GM12891 (cell line): ENCODE data around the gene GRAMD2A.

Experiments used
- DNase-seq: peaks from one replicate; pipeline ENCODE4 v3.0.0; 2011; ENCODE audit warnings: low spot score; ENCODE audit not compliant: insufficient read length
- FAIRE-seq: peaks from 2 replicates; lab custom pipeline; 2011; peaks lifted over from hg19 to GRCh38; lab: Jason Lieb, UNC
- PAX5 ChIP-seq: IDR thresholded peaks from 2 replicates; pipeline ENCODE4 v1.6.1; 2011; ENCODE audit warnings: low read length, moderate library complexity, mild to moderate bottlenecking; ENCODE audit not compliant: insufficient read depth, severe bottlenecking
- POLR2A ChIP-seq: IDR thresholded peaks from 2 replicates; pipeline ENCODE4 v1.6.1; 2011; ENCODE audit warnings: low read depth, low read length, control low read depth
- POLR2AphosphoS5 ChIP-seq: IDR thresholded peaks from 2 replicates; pipeline ENCODE4 v1.6.1; 2011; ENCODE audit warnings: low read depth, low read length, control low read depth
- POU2F2 ChIP-seq: IDR thresholded peaks from 2 replicates; pipeline ENCODE4 v1.6.1; 2011; ENCODE audit warnings: low read depth, mild to moderate bottlenecking, control low read depth, low read length, moderate library complexity
- SPI1 ChIP-seq: IDR thresholded peaks from 2 replicates; pipeline ENCODE4 v1.6.1; 2011; ENCODE audit warnings: low read depth, low read length, control low read depth
- TAF1 ChIP-seq: IDR thresholded peaks from 2 replicates; pipeline ENCODE4 v1.6.1; 2011; ENCODE audit warnings: low read depth, low read length, control low read depth

Gene GRAMD2A

DNA sequence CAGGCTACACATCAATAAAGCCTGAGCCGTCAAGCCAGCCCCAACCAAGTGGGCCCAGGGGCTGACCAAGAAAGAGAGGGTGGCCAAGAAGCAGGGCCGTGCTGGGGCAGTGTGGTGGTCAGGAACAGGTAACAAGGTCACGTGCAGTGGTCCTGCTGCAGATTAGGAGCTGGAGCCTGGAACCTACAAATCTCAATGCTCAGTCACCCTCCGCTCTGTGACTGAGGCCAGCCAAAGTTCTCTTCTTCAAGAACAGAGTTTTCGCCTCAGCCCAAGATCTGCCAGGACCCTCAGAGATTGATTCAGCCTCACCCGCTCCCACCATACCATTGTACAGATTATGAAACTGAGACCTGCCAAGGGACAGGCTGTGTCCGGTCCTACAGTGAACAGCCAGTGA, 26.9 kb downstream of the GRAMD2A start:
- no peak for FAIRE-seq
- no peak for DNase-seq
- no peak for TF ChIP-seq PAX5
- TF ChIP-seq POLR2A, result no peak
- TF ChIP-seq TAF1, result no peak
- no peak for TF ChIP-seq POLR2AphosphoS5
- no peak for TF ChIP-seq SPI1
- no peak for TF ChIP-seq POU2F2

DNA sequence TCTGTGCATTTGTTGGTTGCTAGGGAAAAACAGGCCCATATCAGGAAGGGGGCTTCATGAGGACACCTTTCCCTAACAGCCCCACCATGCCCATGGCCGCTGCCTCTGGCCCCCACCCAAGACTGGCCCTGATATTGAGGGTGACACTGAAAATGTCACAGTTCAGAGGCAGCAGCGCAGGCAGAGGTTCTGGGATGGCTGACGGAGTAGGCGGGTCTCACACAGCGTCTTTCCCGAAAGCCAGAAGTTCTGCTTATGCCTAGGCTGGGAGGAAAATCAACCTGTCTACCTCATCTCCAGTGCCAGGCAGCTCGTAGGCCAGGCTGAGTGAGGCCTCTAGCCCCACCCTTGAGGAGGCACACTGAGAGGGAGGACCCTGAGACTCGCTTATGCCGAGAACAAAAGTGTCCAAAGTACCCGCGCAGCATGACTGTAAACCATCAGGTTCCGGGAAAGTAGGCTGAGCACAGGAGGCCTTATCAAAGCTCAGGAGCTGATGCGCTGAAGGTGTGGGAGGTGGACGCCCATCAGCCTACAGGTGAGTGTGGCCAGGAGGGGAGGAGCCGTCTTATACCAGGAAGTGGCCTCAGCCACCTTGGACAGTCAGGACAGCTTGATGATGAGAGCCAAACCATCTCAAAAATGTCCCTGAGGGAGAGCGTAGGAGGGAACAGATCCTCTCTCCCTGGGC, 27.5 kb downstream of the GRAMD2A start:
- FAIRE-seq (no peak), DNase-seq (no peak)
- no peak for TF ChIP-seq PAX5

DNA sequence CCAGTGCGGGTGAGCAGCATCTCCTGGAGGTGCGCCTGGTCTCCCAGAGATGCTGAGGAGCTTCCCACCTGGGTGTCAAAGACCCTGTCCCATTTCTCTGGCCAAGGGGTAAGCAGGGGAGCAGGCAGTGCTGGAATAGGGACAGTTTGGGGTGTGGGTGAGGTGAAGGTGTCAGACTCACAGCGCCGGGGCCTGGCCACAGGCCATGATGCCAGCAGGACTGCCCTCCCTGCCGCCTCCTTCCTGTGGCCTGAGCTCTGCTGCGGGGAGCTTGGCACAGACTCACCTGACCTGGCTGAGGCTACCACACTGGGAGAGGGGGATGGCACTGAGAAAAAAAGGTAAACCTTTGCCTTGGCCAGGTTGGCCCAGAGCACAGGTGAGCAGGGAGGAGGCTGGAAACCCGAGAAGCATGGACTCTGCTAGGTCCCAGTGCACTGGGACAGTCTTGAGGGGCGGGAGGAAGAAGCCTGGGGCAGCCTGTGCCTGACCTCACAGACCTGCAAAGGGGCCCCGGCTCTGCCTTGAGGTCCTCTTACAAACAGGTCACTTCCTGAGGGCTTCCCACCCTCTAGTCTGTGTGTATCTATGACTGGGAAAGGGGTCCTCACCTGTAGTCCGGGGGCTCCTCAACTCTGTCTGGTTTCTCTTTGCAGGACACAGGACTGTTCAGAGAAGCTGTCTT, 28.2 kb downstream of the GRAMD2A start:
- no peak for TF ChIP-seq SPI1
- no peak for TF ChIP-seq POU2F2
- no peak for TF ChIP-seq PAX5
- DNase-seq (no peak), FAIRE-seq (no peak)

DNA sequence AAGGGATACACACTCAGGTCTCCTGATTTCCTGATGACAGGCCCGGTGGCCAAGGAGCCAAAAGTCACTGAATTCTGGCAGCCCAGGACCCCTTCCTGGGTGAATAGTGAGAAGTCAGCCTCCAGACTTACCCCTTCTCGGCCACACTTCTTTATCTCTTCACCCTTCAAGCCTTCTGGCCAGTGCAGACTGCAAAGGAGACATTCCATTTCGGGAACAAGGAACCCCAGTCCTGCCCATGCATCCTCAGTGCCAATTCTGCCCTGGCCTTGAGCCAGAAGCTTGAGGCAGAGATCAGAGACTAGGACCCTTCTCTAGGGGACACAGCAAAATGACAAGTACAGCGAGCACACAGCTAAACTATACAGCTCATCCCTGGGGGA, 28.8 kb downstream of the GRAMD2A start:
- DNase-seq (no peak), FAIRE-seq (no peak)
- TF ChIP-seq TAF1 (no peak), PAX5 (no peak), POLR2AphosphoS5 (no peak), SPI1 (no peak), POLR2A (no peak), POU2F2 (no peak)

DNA sequence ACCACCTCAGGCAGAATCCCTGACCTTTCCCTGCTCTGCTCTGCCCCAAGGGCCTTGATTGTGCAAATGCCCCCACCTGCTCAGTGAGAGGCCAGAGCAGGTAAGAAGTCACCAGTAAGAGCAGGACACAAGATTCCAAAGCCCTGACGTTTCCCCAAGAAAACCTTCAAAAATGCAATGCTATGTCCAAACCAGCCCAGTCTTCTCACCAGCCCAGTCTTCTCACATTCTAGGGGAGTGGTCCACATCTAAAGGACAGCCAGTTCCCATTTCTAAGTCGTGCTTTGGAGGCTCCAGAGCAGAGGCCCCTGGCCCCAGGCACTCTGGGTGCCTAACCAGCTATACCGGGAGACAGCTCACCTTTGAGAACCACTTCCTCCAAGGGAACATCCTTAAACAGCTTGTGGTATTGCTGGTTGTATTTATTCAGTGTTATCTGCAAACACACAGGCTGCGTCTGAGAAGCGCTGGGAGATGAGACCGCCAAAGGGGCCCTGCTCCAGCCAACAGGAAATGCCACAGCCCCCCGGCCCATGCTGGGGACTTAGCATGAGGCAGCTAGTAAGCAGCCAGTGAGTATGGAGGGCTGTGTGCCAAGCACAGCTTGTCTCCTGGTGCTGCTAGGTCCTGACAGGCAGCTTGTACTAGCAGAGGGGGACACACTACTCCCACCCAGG, 29.3 kb downstream of the GRAMD2A start:
- FAIRE-seq (no peak), DNase-seq (no peak)
- TF ChIP-seq TAF1, result no peak
- TF ChIP-seq POU2F2, result no peak
- TF ChIP-seq PAX5, result no peak
- no peak for TF ChIP-seq SPI1
- TF ChIP-seq POLR2AphosphoS5, result no peak
- no peak for TF ChIP-seq POLR2A

DNA sequence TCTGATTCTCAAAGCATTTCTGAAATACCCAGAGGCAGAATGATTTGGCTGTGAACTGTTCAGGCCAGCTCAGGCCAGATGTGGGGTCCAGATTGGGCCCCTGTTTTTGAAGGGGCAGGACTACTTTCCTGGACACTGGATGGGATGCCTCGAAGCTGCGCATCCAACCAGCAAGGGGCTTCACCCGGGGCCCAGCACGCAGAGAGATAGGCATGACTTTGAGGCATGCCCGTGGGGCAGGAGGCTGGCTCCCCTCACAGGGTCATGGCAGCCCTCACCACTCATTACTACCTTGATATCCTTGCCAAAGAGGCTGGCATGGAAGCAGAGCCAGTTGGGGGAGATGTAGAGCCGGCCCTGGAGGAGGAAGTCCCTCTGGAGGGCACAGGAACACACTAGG, 30.1 kb downstream of the GRAMD2A start:
- FAIRE-seq, result no peak
- DNase-seq, result no peak
- TF ChIP-seq PAX5 (no peak), TAF1 (no peak), SPI1 (no peak), POLR2A (no peak), POLR2AphosphoS5 (no peak), POU2F2 (no peak)

DNA sequence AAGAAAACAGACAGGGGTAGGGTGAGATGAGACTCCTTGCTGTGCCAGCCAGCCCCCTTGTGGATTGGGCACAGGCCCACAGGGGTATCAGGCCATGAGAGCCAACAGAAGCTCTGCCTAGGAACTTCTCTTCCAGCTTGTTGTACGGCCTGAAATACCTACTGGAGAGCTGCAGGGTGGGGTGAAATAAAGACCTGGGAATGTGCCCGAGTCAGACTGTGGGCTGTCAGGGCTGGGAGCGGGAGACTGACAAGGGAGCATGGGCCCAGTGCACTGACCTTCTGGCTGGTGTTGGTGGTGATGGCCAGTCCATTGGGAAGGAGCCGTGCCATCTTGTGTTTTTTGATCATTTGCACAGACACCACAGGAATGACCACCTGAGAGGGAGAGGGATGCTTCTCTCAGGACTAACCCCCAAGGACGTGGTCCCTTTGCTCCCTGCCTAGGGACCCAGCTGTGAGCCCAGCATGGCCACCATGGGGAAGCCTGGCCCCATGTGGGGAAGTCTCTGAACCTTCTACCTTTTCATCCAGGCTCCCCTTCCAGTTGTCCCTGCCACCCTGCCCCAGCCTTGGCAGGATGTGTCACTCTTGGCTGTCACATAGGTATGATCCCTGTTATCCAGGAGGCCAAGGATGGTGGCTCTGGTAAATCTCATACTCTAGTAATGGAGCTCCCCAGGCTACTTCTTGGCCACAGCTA, 30.7 kb downstream of the GRAMD2A start:
- no peak for DNase-seq
- TF ChIP-seq POLR2A (no peak), PAX5 (no peak), POU2F2 (no peak), SPI1 (no peak)
- no peak for FAIRE-seq

DNA sequence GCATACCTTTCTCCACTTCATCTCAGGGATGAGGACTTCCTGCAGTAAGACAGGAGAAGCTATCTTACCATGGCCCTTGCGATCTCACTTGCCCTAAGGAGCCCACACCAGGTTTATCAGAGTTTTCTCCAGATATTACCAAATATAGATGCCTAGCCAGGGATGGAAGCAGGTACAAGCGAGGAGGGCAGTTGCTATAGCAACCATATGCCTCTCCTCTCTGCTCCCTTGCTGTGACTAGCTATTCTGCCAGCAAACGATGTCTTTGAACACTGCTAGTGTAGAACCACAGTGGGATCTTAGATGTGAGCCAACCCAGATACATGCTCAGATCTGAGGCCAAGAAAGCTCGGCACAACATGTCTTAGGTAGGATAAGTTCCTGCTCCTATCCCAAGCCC, 33.9 kb downstream of the GRAMD2A start:
- FAIRE-seq (no peak), DNase-seq (no peak)

DNA sequence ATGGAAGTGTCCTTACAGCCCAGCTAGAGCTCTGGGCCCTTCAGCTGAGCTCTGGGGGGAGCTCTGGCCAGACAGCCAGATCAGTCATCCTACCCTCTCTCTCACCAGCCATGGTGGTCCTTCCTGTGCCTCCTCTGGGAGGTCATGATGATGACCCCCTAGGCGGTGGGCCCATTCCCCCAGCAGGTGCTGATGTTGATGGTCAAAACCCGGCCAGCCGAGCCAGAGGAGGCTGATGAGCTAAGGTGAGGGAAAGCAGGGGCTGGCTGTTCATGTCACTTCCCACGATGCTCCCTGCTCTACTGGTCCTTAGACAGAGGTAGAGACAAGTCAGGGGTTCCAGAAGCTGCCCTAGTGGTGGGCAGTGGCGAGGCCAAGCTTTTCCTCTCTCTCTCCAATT, 35.0 kb downstream of the GRAMD2A start:
- no peak for TF ChIP-seq POLR2AphosphoS5
- TF ChIP-seq TAF1, result no peak
- no peak for TF ChIP-seq POLR2A
- no peak for TF ChIP-seq SPI1
- no peak for TF ChIP-seq PAX5
- TF ChIP-seq POU2F2, result no peak
- FAIRE-seq (no peak), DNase-seq (no peak)

More for the DNA sequence above, 33.9 kb downstream of the GRAMD2A start:
- TF ChIP-seq POLR2A (no peak), POU2F2 (no peak), SPI1 (no peak), PAX5 (no peak), POLR2AphosphoS5 (no peak), TAF1 (no peak)
